ENCODE measurements around the gene LAMB1.

DNA sequence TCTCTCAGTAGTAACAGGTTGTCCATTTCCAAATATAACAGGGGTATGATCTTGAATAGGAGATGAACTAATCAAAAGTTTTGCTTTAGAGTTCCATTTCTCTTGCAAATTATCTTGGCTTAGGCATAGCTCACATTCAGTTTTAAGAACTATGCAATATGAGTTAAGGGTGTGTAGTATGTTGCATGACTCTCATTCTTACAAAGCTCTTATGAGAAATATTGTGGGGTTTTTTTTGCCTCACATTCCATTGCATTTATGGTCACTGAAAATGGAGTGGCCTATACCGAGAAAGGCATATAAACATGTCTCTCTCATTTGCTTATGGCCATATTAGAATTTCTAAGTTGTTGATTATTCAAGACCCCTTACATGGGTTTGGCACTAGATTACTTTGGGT, 48.5 kb upstream of the LAMB1 start:
- TF ChIP-seq POLR2A (IDR thresholded peaks at IDR 0.05; ENCODE audit: insufficient read depth in 1 of 2, low read depth in 2 of 2, low read length in 2 of 2) (no peak), ZNF232 (CRISPR knock-in tag; IDR thresholded peaks at IDR 0.05; ENCODE audit: borderline replicate concordance) (no peak), TAF1 (CRISPR knock-in tag; IDR thresholded peaks at IDR 0.05) (no peak), HMG20A (CRISPR knock-in tag; IDR thresholded peaks at IDR 0.05; ENCODE audit: borderline replicate concordance) (no peak), EP300 (IDR thresholded peaks at IDR 0.05; ENCODE audit: low read depth in 2 of 2, low read length in 2 of 2) (no peak), EP300 (CRISPR knock-in tag; IDR thresholded peaks at IDR 0.05; ENCODE audit: borderline replicate concordance) (no peak), ZMAT3 (CRISPR knock-in tag; conservative IDR thresholded peaks at IDR 0.05) (no peak), HDAC1 (CRISPR knock-in tag; IDR thresholded peaks at IDR 0.05) (no peak), SRF (IDR thresholded peaks at IDR 0.05; ENCODE audit: low read depth, low read length) (no peak), ZNF451 (CRISPR knock-in tag; IDR thresholded peaks at IDR 0.05) (no peak), ZNF3 (CRISPR knock-in tag; IDR thresholded peaks at IDR 0.05) (no peak), SRY (CRISPR knock-in tag; IDR thresholded peaks at IDR 0.05) (no peak)
- TF ChIP-seq, protein P1, sequence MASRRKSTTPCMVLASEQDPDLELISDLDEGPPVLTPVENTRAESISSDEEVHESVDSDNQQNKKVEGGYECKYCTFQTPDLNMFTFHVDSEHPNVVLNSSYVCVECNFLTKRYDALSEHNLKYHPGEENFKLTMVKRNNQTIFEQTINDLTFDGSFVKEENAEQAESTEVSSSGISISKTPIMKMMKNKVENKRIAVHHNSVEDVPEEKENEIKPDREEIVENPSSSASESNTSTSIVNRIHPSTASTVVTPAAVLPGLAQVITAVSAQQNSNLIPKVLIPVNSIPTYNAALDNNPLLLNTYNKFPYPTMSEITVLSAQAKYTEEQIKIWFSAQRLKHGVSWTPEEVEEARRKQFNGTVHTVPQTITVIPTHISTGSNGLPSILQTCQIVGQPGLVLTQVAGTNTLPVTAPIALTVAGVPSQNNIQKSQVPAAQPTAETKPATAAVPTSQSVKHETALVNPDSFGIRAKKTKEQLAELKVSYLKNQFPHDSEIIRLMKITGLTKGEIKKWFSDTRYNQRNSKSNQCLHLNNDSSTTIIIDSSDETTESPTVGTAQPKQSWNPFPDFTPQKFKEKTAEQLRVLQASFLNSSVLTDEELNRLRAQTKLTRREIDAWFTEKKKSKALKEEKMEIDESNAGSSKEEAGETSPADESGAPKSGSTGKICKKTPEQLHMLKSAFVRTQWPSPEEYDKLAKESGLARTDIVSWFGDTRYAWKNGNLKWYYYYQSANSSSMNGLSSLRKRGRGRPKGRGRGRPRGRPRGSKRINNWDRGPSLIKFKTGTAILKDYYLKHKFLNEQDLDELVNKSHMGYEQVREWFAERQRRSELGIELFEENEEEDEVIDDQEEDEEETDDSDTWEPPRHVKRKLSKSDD (CRISPR knock-in tag; IDR thresholded peaks at IDR 0.05; ENCODE audit: low read depth), result no peak
- TF ChIP-seq, protein P2, sequence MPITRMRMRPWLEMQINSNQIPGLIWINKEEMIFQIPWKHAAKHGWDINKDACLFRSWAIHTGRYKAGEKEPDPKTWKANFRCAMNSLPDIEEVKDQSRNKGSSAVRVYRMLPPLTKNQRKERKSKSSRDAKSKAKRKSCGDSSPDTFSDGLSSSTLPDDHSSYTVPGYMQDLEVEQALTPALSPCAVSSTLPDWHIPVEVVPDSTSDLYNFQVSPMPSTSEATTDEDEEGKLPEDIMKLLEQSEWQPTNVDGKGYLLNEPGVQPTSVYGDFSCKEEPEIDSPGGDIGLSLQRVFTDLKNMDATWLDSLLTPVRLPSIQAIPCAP (CRISPR knock-in tag; IDR thresholded peaks at IDR 0.05; ENCODE audit: low read depth), result no peak
- TF ChIP-seq, protein P3, sequence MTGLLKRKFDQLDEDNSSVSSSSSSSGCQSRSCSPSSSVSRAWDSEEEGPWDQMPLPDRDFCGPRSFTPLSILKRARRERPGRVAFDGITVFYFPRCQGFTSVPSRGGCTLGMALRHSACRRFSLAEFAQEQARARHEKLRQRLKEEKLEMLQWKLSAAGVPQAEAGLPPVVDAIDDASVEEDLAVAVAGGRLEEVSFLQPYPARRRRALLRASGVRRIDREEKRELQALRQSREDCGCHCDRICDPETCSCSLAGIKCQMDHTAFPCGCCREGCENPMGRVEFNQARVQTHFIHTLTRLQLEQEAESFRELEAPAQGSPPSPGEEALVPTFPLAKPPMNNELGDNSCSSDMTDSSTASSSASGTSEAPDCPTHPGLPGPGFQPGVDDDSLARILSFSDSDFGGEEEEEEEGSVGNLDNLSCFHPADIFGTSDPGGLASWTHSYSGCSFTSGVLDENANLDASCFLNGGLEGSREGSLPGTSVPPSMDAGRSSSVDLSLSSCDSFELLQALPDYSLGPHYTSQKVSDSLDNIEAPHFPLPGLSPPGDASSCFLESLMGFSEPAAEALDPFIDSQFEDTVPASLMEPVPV (CRISPR knock-in tag; IDR thresholded peaks at IDR 0.05), result no peak

Measured in HepG2 (cell line).